NCI-H526 (cell line): ENCODE data around the gene TPP1.
A peak's percentile ranks its signal among the peaks of the same experiment; 100 is the strongest.

Source experiments
- DNase-seq, 2 experiments: peaks; one replicate each; lab custom pipeline; 2025; lab: John Stamatoyannopoulos, UW

TPP1 gene

DNA sequence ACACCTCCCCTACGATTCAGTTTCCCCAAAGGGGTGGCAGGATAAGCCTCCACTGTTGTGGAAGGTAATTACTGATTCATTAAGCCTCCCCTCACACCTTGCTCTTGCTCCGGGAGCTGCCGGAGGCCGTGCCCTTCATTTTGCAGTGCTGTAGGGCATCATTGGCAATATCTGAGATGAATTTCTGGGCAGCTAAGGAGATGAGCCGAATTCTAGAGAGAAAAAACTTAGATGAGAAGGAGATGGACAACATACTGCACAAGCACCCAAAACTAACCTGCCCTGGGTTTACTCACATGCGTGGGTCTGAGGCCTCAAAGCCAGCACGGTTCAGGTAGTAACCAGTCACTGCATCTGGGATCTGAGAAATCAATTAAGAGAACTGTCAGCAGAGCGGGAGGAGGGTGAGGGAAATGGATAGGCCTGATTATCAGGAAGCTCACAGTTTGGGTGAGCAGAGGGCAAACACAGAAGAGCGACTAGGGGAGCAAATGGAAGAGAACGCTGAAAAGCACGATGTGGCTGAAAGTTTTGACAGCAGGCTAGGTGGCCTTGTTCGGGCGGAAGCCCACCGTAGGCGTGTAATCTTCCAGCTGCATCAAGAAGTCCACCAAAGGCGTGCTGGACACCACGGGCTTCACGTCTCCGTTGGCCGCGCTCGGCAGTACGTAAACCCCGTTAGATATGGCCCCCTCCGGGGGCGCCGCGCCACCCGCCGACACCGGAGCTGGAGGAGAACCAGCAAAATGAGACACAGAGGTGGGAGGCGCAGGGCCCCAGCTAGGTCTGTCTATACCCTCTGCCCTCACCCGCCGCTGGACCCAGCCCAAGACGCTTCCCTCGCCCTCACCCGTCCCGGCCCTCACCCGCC is 7.9 kb downstream of the TPP1 start:
- DNase-seq, result peak in 1 of 2 experiments; percentile 56

DNA sequence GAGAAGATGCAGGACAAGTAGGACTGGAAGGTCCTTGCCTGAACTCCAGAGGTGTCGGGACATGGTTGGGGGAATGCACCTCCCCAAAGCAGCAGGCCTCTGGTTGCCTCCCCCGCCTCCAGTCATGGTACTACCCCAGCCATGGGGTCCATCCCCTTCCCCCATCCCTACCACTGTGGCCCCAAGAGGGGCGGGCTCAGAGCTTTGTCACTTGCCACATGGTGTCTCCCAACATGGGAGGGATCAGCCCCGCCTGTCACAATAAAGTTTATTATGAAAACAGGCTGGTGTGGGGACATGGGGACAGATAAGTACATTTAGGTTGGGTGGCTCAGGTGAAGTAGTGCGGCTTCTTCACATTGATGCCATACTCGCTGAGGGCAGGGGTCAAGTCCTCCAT is 8.6 kb downstream of the TPP1 start:
- no peak for DNase-seq

DNA sequence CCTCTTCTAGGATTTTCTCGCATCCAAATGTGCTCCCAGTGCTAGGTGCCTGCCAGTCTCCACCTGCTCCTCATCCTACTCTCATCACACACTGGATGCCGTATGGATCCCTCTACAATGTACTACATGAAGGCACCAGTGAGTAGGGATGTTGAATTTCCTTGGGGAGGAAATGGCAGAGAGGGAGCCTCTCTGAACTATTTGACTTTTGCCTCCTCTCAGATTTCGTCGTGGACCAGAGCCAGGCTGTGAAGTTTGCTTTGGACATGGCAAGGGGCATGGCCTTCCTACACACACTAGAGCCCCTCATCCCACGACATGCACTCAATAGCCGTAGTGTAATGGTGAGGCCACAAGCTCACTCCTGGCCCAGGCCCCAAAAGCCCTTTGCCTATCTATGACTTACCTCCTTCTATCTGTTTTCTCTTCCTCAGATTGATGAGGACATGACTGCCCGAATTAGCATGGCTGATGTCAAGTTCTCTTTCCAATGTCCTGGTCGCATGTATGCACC is 9.7 kb downstream of the TPP1 start:
- DNase-seq, result no peak

DNA sequence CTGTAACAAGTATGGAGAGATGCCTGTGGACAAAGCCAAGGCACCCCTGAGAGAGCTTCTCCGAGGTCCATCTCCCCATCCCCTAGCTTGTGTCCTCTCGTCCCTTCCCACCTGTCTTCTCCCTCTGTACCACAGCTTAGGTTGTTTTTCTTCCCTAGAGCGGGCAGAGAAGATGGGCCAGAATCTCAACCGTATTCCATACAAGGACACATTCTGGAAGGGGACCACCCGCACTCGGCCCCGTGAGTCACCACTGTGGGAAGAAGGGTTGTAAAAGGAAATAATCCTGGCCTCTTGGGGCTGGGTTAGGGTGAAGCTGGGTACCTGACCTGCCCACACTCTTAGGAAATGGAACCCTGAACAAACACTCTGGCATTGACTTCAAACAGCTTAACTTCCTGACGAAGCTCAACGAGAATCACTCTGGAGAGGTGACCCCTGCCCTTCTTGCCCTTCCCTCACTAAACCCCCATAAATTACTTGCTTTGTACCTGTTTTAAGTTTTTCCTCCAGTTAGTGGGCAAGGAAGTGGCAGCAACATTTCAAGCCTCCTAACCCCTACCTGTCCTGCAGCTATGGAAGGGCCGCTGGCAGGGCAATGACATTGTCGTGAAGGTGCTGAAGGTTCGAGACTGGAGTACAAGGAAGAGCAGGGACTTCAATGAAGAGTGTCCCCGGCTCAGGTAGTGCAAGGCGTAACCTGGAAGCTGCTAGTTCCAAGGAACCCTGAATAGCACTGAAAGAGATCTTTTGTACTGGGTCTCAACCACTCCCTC is 10.3 kb downstream of the TPP1 start:
- DNase-seq, result no peak

DNA sequence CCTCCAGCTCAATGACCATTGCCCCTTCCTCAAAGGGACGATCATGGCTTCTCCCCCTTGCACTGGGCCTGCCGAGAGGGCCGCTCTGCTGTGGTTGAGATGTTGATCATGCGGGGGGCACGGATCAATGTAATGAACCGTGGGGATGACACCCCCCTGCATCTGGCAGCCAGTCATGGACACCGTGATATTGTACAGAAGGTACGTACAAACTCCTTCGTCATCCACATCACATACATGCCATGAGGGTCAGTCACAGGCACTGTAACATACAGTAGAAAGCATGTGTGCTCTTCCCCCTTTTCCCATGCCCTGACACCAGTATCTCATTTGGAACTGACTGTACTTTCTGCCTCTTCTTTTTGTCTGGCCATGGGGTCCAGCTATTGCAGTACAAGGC is 11.2 kb downstream of the TPP1 start:
- no peak for DNase-seq

DNA sequence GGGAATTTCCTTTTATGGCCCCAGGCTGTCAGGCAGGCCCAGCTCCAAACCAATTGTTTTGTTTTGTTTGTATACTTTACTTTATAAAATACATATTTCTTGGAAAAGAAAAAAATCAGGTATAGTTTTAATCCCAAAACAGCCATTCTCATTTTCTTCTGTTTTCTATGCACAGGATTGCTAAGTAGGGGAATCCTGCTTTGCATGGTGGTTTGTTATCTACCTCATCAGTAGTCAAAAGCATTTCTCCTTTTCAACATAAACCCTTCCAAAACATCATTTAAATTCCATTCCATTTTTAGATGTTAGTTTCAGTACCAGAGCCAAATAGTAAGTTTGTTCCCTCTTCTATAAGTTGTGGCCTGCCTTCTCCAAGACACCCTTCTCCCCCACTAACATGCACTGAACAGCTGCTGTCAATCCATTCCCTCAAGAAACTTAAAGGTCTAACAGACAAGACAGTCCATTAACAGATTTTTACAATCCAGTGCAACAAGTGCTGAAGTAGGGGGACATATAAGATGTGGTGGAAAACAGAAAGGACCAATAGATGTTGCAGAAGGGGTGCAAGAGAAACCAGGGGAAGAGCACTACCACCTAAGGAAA is 11.9 kb downstream of the TPP1 start:
- DNase-seq, result no peak

DNA sequence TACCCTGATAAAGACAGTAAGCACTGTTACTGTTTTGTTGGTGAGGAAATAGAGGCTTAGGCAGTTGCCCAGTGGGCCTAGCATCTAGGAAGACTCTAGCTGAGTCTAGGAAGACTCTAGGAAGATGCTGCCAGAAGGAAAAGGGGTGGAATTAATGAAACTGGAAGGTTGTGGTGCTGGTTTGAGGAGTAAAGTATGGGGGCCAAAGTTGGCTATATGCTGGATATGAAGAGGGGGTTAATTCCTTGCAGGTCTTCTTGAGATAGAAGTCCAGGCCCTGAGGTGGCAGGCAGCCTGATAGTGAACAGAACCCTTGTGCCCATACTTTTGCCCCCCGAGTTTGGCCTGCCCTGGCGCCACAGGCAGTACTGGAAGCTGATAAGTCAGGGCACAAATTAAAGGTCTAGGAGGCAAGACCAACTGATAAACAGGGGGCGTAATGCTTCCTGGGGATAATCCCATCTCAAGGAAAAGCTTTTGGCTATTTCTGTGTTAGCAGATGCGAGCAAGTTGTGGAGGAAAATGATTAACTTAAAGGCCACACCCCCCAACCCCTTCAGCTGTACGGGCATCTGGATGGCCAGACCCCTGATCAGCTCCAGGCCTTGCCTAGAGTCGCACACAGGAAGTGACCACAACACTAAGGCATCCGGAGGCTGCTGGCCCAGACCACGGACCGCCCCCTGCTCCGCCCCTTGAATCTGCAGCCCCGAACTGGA is 12.6 kb downstream of the TPP1 start:
- peak in 1 of 2 experiments; percentile 72 for DNase-seq

DNA sequence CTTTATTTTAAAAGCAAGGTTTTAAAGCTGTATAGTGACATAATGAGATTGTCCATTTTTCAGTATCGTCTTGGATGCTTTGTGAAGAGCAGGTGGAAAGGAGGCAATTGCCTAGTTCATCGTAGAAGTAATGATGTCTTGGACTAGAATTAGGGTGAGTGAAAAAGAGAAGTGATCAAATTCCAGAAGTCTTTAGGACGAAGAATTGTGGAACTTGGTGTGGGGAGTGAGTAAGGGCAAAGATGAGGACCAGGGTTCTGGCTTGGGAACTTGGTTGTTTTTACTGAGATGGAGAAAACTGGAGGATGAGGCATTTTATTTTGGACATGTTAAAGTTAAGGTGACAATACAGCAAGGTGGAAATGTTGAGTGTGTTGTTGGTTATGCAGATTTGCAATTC is 14.4 kb downstream of the TPP1 start:
- no peak for DNase-seq

DNA sequence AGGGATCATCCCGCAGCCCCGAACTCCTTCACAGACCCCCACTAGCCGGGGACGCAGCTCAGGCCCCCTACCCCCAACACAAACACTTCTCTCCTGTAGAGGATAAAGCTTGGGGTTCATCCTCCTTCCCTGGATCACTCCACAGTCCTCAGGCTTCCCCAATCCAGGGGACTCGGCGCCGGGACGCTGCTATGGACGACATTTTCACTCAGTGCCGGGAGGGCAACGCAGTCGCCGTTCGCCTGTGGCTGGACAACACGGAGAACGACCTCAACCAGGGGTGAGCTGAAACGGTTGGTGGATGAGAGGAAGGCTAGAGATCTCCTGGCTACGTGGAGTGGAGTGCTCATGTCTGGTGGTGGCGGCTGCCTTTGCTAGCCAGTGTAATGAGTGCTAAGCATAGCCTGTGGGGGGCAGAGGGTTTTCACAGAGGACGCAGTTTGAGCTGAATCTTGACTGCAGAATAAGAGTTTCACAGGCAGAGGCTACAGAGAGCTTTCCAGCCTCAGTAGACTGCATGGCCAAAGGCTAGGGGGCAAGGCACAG is 15.1 kb downstream of the TPP1 start:
- peak; percentile 40 to 67 for DNase-seq

DNA sequence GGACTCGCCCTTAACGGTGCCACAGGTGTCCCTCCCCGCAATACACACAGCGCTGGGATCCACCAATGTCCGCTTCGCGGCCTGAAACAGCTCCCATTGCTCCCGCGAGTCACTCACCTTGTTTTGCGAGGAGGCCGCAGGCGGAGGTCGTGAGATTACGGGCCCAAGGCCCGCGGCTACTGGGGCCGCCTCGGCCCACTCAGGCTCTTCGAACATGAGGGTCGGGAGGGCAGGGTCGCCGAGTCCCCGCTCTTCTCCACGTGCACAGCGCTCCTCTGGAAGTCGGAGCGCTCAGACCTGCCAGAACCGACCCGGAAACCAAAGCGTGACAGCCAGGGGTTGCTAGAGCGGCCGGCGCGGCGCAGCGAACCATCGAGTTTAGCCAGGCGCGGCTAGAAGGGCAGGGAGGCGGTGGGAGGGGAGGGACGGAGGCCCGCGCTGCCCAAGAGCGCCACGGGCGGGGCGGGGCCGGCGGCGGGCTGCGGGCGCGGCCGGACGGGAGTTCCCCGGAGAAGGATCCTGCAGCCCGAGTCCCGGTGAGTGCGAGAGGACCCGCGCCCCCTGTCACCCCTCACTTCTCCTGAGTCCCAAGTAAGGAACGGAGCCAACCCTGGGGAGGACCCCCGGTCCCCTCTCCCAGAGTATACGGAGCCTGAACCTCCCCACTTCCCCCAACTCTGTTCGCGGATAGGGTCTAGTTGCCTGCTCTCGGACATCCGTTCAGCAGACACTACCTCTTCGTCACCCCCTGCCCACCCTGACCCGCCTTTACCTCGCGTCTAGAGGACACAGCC is 15.7 kb downstream of the TPP1 start, which contains the start of the genes ILK and RRP8:
Gene ILK, plus strand, starts transcription at position 488 of the 794 bp plus-strand sequence. CDS start 498 bp downstream, outside the sequence.
Gene RRP8, minus strand, starts transcription at position 330 of the 794 bp plus-strand sequence. Its CDS starts 114 bp downstream, at position 216.
- DNase-seq, result peak; percentile 80 to 97

DNA sequence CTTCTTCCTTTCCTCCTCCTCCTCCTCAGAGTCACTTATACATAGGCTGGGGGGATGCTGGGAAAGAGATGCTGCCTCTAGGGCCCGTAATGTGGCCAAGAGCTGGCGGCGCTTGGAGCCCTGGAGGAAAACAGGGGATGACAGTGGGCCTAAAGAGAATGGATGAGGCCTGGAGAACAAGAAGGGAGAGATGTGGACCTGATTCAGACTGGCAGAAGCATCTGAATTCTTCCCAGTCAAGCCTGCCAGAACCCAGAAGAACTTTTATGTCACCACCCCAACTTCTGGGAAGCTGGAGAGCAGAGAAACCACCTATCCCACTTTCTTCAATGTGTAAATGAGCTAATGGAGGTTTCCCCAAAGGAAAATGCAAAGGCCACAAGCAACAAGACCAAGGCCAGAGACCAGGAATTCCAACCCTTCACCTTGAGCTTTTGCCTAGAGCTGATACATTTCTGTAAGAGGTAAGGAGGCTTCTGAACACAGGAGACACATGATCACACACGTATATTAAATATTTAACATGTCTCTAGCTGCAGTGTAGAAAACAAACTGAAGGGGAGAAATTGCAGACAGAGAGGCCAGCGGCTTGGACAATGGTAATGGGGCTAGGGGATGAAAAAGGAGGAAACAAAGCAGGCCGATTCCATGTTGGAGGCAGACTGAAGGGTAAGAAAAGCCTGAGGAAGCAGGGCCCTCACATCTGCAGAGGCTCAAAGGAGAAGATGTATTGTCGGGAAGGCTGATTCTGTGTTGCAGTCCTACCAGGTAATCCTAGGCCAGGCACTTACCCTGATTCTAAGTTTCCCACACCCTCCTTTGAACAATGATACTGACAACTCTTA is 16.9 kb downstream of the TPP1 start:
- no peak for DNase-seq

DNA sequence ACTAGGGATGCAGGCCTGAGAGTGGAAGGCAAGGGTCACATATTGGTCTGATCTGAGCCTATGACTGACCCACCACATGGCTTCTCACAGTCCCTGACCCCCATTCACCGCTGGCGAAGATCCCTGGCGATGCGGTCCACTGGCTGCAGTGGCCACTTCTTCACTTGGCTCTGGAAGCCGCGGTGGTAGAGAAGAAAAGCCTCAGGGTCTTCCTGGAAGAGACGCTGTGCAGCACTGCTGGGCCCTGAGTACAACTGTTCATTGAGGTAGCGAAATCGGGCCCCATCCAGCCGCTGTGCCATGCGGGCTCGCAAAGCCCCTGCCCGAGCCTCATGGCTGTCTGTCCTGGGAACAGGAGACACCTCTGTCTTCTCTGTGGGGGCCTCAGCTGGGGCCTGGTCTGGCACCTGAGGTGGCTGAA is 18.2 kb downstream of the TPP1 start:
- DNase-seq, result no peak

DNA sequence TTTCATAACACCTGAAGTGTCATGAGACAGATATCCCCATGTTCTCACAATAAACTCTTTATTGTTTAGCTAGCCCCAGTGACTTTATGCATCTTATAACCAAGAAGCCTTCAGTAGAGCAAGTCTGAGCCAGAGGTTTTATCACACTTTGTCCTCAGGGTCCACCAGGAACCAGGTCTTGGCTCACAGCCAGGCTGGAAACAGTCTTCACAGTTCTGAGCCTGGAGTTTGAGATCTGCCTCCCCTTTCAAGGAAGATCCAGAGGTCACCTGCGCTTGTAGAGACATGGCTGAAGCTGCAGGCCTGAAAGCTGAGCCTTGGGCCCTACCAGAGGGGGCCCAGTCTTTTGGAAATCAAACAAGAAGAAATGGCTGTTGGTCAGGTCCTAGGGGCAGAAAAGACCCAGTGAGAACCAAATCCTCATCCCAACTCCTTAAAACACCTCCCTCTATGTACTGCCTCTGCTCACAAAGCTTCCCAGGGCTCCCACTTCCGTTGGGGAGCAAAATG is 19.3 kb downstream of the TPP1 start:
- DNase-seq, result no peak

DNA sequence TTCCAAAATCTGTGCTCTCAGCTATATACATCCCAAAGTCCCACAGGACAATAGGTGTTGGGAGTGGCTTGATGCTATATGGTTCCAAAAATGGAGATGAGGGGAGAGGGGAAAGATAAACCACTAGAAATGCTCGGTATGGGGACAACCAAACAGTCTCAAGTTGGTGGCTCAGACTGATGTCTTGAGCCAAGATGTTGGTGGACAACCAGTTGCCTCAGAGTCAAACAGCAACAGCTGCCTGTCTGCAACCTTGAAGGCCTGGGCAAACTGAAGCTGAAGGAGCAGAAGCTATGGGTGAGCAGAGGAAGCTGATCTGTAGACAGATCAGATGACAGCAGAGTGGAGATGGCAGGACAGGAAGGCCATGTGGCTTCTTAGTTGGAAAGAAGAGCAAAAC is 19.8 kb downstream of the TPP1 start:
- DNase-seq, result no peak

DNA sequence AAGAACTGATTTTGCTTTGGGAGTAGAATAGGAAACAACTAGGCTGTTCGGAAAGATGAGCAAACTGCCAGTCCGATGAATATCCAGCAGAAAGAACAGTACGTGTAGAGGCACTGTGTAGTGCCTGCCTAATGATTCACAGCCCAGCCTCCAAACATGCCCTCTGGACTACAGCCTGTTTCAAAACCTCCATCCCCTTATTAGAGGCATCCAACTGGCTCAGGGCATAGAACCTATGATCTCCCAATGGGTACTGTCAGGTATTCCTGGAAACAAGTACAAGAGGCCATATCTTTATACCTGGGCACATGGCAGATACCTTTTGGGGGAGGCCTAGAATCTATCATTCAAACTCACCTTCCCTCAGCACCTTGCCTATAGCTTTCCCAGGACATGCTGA is 20.7 kb downstream of the TPP1 start:
- DNase-seq, result no peak

DNA sequence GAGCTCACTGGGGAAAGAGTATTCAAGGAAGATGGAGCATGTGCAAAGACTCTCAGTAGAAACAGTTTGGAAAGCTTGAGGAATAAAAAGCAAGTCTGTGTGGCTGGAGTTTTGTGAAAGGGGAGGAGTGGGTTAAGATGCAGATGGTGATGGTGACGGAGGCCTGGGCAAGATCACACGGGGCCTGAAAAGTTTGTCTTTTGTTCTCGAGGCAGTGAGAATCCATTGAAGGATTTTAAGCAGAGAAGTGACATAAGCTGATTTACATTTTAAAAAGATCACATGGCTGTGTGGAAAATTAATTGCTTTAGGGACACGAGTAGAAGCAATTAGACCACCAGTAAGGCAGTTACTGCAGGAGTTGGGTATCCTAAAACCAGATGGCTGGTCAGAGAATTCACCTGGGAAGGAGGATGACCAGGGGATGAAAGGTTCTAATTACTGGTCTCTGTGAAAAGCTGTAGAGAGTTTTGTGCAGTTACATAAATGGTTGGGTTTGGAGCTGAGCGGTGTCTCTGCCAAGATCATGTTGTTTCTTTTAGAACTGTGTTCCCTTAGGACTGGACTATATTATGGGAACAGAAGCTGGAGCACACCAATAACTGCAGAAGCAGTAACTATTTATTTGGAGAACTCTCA is 22.9 kb downstream of the TPP1 start:
- no peak for DNase-seq

DNA sequence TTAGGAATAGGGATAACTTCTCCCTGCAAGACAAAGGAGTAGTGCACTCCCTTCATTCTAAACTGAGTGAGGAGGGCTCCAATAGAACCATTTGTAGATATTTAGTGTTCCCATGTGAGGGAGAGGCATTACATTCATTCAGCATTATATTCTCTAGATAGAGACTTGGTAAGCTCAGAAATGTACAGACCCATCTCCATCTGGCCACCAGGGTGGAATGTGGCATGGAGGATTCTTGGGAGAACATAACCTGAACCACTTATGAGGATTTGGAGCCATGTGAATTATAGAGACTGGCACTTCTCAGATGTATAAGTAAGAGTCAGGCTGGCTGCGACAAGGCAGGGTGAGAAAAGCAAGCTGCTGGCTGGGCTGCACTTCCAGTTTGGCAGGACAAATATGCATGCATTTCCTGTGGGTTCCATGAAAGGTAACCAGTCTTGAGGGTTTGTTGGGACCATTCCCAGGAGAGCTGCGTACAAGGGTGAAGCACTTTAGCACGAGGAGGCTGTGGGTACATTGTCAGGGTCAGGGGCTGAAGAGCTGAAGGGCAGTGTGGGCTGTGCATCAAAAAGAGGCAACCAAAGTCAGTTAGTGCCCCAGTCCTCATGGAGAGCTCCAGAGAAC is 25.0 kb downstream of the TPP1 start:
- no peak for DNase-seq

DNA sequence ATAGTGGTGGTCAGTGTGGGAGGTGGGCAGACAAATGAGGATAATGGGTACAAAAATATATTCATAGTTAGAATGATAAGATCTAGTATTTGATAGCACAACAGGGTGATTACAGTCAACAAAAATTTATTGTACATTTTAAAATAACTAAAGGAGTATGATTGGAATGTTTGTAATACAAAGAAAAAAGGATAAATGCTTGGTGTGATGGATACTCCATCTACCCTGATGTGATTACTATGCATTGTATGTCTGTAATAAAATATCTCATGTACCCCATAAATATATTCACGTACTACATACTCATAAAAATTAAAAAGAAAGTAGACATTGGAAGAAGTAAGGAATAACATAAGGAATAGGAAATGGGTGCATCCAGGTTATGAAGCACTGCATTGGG is 31.2 kb downstream of the TPP1 start:
- no peak for DNase-seq
